K562 (cell line): ENCODE data around the gene ATP8B2. TPM values are rescaled to one million over a fixed set of nuclear protein-coding genes. Genes with fewer than 3 reads are reported as not detected.

Source experiments
- BRF2 ChIP-seq: IDR thresholded peaks from 3 replicates; pipeline ENCODE4 v1.6.1; 2011; ENCODE audit warnings: borderline replicate concordance, mild to moderate bottlenecking; ENCODE audit not compliant: insufficient read length, insufficient read depth
- CTCFL ChIP-seq: IDR thresholded peaks from 2 replicates; pipeline ENCODE4 v1.6.1; 2011; ENCODE audit warnings: borderline replicate concordance, low read depth, mild to moderate bottlenecking, moderate library complexity, low read length; ENCODE audit not compliant: insufficient read depth, poor library complexity, severe bottlenecking
- ETS2 ChIP-seq: IDR thresholded peaks from 2 replicates; pipeline ENCODE4 v1.6.1; 2016; ENCODE audit warnings: borderline replicate concordance, missing genetic modification characterization, mild to moderate bottlenecking, moderate library complexity, missing compliant biosample characterization; ENCODE audit not compliant: poor library complexity, severe bottlenecking
- FOXM1 ChIP-seq, 2 experiments: fragments of 450-650 bp in 1 of 2; sonication (generic) in 1 of 2; formaldehyde crosslinking in 1 of 2; IDR thresholded peaks; 2 replicates each; pipeline versions ENCODE4 v1.6.1 to v1.9.0; 2017 to 2022; ENCODE audit warnings: low read depth in 2 of 2, mild to moderate bottlenecking in 2 of 2, missing genetic modification reagents in 1 of 2, moderate library complexity in 1 of 2
- GTF3C2 ChIP-seq: IDR thresholded peaks from 3 replicates; pipeline ENCODE4 v1.6.1; 2011; ENCODE audit warnings: borderline replicate concordance, mild to moderate bottlenecking, moderate library complexity; ENCODE audit not compliant: insufficient read length; ENCODE audit errors: extremely low read depth
- HIVEP1 ChIP-seq: fragments of 250-450 bp; sonication (Bioruptor Pico); IDR thresholded peaks from 2 replicates; pipeline ENCODE4 v1.4.0; 2020; ENCODE audit warnings: mild to moderate bottlenecking
- MCM3 ChIP-seq: fragments of 450-650 bp; IDR thresholded peaks from 2 replicates; pipeline ENCODE4 v1.6.1; 2016
- MIER1 ChIP-seq: fragments of 450-650 bp; IDR thresholded peaks from 2 replicates; pipeline ENCODE4 v1.6.1; 2016; ENCODE audit warnings: antibody characterized with exemption, mild to moderate bottlenecking, low read depth
- MTA1 ChIP-seq: fragments of 450-650 bp; IDR thresholded peaks from 2 replicates; pipeline ENCODE4 v1.6.1; 2017; ENCODE audit warnings: borderline replicate concordance
- MXD1 ChIP-seq: fragments of 250-450 bp; sonication (Bioruptor Pico); IDR thresholded peaks from 2 replicates; pipeline ENCODE4 v1.8.0; 2021; ENCODE audit warnings: borderline replicate concordance, mild to moderate bottlenecking, moderate library complexity; ENCODE audit not compliant: poor library complexity, severe bottlenecking
- PATZ1 ChIP-seq: fragments of 250-450 bp; sonication (Bioruptor Pico); IDR thresholded peaks from 2 replicates; pipeline ENCODE4 v1.5.0; 2020; ENCODE audit warnings: mild to moderate bottlenecking, borderline replicate concordance
- PRPF4 ChIP-seq: fragments of 200-400 bp; formaldehyde crosslinking; IDR thresholded peaks from one replicate; pipeline ENCODE4 v1.6.1; 2017; ENCODE audit warnings: low read length, low read depth, mild to moderate bottlenecking; ENCODE audit not compliant: insufficient read depth, poor library complexity, severe bottlenecking
- RBBP5 ChIP-seq: fragments of 200-600 bp; sonication (generic); IDR thresholded peaks from 2 replicates; pipeline ENCODE4 v1.6.1; 2012; ENCODE audit warnings: borderline replicate concordance, mild to moderate bottlenecking, low read length, control low read depth, inconsistent platforms; ENCODE audit not compliant: insufficient read depth, poor library complexity, severe bottlenecking
- RFX1 ChIP-seq: fragments of 450-650 bp; IDR thresholded peaks from 2 replicates; pipeline ENCODE4 v1.6.1; 2016; ENCODE audit warnings: mild to moderate bottlenecking, moderate library complexity
- ZBTB17 ChIP-seq: fragments of 450-650 bp; formaldehyde crosslinking; IDR thresholded peaks from 2 replicates; pipeline ENCODE4 v1.4.0; 2020; ENCODE audit warnings: mild to moderate bottlenecking
- ZBTB9 ChIP-seq: fragments of 450-650 bp; formaldehyde crosslinking; IDR thresholded peaks from 2 replicates; pipeline ENCODE4 v1.4.0; 2020; ENCODE audit warnings: mild to moderate bottlenecking, moderate library complexity
- polyA plus RNA-seq, 8 experiments: library from polyadenylated mRNA; depleted of rRNA in 4 of 8; stranded (reverse) in 5 of 8; unstranded in 3 of 8; fragments of >200 nt; fragmentation: Nextera tagmentation in 2 of 8; fragmentation: Illumina TruSeq in 1 of 8; extraction: Ambion mirVana in 2 of 8; extraction: Trizol in 1 of 8; gene quantifications; 2 replicates each; pipeline versions ENCODE4 v1.2.1 to v1.2.3, GENCODE V29; 2011 to 2014; ENCODE audit warnings: inconsistent platforms in 1 of 8, missing spikeins in 1 of 8
- total RNA-seq, 7 experiments: library from RNA; depleted of rRNA in 6 of 7; stranded (reverse); fragments of >200 nt in 6 of 7; fragmentation: Illumina TruSeq in 2 of 7; extraction: Trizol in 2 of 7; gene quantifications; 2 replicates each; pipeline versions ENCODE4 v1.2.1 to v1.2.3, GENCODE V29; 2011 to 2021; ENCODE audit warnings: low replicate concordance in 1 of 7

The ATP8B2 gene
- total and polyA plus RNA-seq, 9 of the 15 experiments (the other 6 are each of a cell fraction or from before 2014, with no cell fraction given), result 0.27 to 33.2 (median 18.4) TPM

GRCh38 chr1:154353460-154353904, 28.2 kb downstream of the ATP8B2 start (continued):
- TF ChIP-seq ETS2 (tag) (no peak), MXD1 (CRISPR knock-in tag) (no peak), MCM3 (no peak), CTCFL (peak; percentile 33), ZBTB9 (no peak), BRF2 (no peak), PATZ1 (CRISPR knock-in tag) (no peak), GTF3C2 (no peak), MIER1 (no peak), PRPF4 (no peak), FOXM1 (IDR thresholded peaks at IDR 0.05; ENCODE audit: low read depth) (peak; percentile 31; the same call in 1 of the 2 replicates), FOXM1 (CRISPR knock-in tag; IDR thresholded peaks at IDR 0.05; ENCODE audit: low read depth) (no peak), ZBTB17 (CRISPR knock-in tag) (0 out of 2 replicates have a peak, but pooled peaks have one; percentile 24), RBBP5 (no peak), RFX1 (no peak), HIVEP1 (CRISPR knock-in tag) (no peak), MTA1 (peak; percentile 93)
